ENCODE results near the gene ENAH. TPM values are rescaled to one million over a fixed set of nuclear protein-coding genes. Genes with fewer than 3 reads are reported as not detected.

The ENAH gene
- total RNA-seq, 2 donors from 2014 or later = 50.5 to 59.5 TPM

DNA sequence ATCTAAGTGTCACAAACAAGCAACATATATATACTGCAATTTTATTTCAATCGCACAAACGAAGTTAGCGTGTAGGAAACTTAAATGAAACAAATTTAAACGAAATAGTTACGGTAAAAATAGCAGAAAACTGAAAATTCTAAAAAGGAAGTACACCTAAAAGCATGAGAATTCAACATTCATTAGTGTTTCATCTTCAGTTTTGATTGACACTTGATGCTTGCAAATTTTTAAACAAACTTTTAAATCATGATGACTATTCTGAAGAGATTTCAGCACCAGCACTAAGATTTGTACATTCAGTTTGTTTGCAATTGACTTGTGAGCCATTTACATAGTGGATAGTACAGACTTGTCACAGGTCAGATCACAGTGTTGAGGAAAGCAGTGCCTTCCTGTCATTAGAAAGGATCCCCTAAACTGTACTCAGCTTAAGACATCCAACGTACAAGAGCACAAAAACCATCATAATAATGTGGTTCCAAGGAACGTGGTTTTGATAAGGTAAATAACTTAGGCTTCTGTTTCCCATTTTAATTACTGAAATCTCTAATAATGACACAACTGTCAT is 158.0 kb downstream of the ENAH start:
- Histone ChIP-seq H3K9me3 (no peaks in the 10 kb centered on the region), H3K27ac (no peak overlapping the region), H3K4me1 (no peaks in the 10 kb centered on the region), H3K36me3 (peaks cover 21% of the 10 kb centered on the region), H3K27me3 (no peaks in the 10 kb centered on the region), H3K4me3 (no peak overlapping the region)
- TF ChIP-seq, protein P1, sequence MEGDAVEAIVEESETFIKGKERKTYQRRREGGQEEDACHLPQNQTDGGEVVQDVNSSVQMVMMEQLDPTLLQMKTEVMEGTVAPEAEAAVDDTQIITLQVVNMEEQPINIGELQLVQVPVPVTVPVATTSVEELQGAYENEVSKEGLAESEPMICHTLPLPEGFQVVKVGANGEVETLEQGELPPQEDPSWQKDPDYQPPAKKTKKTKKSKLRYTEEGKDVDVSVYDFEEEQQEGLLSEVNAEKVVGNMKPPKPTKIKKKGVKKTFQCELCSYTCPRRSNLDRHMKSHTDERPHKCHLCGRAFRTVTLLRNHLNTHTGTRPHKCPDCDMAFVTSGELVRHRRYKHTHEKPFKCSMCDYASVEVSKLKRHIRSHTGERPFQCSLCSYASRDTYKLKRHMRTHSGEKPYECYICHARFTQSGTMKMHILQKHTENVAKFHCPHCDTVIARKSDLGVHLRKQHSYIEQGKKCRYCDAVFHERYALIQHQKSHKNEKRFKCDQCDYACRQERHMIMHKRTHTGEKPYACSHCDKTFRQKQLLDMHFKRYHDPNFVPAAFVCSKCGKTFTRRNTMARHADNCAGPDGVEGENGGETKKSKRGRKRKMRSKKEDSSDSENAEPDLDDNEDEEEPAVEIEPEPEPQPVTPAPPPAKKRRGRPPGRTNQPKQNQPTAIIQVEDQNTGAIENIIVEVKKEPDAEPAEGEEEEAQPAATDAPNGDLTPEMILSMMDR (IDR thresholded peaks at IDR 0.05) = no peak
- DNase-seq (ENCODE audit: low spot score) = no peak

DNA sequence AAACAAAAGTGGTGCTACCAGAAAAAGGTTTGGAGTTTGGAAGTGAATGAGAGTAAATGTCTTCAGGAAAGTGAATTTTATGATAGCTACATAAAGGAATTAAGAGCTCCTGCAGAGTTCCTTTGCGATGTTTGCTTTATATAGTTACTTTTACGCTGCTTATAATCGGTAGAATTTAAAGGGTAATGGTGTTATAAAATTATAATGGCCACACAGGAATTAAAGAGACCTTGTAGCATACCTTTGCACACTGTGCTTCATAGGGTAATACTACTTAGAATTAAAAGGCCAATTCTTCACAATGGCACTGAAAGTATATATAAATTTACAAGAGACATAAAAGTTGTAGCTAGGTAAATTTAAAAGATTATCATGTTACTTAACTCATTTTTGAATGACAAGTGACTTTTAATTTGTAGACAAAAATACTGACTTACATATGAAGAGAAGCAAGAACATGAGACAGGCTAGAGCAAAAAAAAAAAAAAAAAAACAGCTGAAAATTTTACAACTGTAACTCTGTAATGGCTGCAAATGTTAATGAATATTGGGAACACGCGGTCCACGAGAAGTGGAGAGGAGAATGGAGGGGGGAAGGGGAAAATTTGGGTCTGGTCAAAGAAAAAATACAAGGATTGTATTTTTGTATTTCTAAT is 159.2 kb downstream of the ENAH start:
- TF ChIP-seq, protein P1 (IDR thresholded peaks at IDR 0.05) = no peak
- Histone ChIP-seq H3K36me3 (peaks cover 21% of the 10 kb centered on the region), H3K9me3 (no peaks in the 10 kb centered on the region), H3K4me1 (no peaks in the 10 kb centered on the region), H3K4me3 (no peak overlapping the region), H3K27me3 (no peaks in the 10 kb centered on the region), H3K27ac (no peak overlapping the region)
- DNase-seq (ENCODE audit: low spot score) = no peak

DNA sequence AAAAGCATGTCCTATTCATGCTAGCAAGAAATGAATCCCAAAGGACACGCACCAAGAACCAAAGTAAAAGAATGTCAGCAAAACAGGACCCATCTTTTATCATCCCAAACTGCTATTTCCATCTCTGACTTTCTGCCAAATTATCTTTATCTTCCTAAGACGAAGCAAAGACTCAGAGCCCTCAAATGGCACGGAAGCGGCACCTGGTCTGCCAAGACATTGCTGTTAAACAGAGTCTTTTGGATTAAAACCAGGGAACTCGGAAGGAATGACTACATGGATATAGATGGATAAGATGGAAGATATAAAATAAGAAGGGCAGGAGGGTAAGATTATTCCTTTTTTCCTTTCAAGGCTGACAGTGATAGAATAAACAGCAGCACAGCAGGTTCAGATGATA is 164.2 kb downstream of the ENAH start:
- H3K36me3 ChIP-seq = no peaks in the 10 kb centered on the region
- peaks cover 0 to 4% of the 10 kb centered on the region in 2 donors for H3K4me1 ChIP-seq
- no peaks in the 10 kb centered on the region for H3K9me3 ChIP-seq
- H3K4me3 ChIP-seq = no peak overlapping the region
- TF ChIP-seq, protein P1 (IDR thresholded peaks at IDR 0.05) = no peak
- no peaks in the 10 kb centered on the region for H3K27me3 ChIP-seq
- H3K27ac ChIP-seq = no peak overlapping the region
- DNase-seq (ENCODE audit: low spot score) = no peak

DNA sequence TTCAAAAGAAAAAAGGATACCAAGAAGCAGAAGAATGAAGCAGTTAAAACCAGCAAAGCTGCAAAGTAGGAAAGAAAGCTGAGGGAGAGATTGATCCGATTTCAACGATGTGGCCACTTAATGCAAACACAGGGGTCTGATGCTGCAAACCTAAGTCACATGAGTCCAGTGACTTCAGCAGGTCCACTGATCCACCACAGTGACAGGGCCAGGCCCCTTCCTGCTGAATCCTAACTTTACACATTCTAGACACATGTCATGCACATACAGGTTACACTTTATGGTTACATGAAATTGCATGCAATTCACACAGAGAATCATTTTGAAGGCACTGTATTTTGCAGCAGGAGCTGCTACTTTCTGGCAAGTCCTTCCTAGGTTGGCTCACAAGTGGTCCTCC is 166.1 kb downstream of the ENAH start:
- DNase-seq (ENCODE audit: low spot score) = no peak
- H3K27ac ChIP-seq = no peak overlapping the region
- TF ChIP-seq, protein P1 (IDR thresholded peaks at IDR 0.05) = no peak
- no peak overlapping the region for H3K4me3 ChIP-seq
- no peaks in the 10 kb centered on the region for H3K27me3 ChIP-seq
- no peaks in the 10 kb centered on the region for H3K9me3 ChIP-seq
- no peaks in the 10 kb centered on the region for H3K36me3 ChIP-seq
- H3K4me1 ChIP-seq = peaks cover 0 to 4% of the 10 kb centered on the region in 2 donors

DNA sequence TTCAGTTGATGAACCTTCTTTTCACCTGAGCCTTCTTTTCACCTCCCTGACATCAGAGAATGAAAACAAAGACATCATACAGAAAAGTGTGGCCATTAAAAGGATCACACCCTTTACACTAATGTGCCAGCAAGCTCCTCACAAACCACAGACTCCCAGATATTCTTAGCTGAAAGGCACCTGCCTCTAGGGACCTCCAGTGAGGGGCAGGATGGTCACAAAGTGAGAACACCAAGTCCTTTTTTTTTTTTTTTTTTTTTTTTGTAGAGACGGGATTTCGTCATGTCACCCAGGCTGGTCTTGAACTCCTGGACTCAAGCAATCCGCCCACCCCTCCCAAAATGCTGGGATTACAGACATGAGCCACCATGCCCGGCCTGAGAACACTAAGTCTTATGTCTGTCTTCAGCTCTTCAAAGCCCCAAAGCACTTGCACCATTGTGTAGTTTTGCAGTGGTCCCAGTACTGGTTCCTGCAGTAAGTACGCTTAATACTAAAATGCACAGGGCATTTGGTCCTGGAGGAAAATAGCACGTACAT is 166.9 kb downstream of the ENAH start:
- peaks cover 0 to 4% of the 10 kb centered on the region in 2 donors for H3K4me1 ChIP-seq
- no peak overlapping the region for H3K27ac ChIP-seq
- DNase-seq (ENCODE audit: low spot score) = no peak
- H3K27me3 ChIP-seq = no peaks in the 10 kb centered on the region
- H3K36me3 ChIP-seq = no peaks in the 10 kb centered on the region
- H3K9me3 ChIP-seq = no peaks in the 10 kb centered on the region
- TF ChIP-seq, protein P1 (IDR thresholded peaks at IDR 0.05) = no peak
- no peak overlapping the region for H3K4me3 ChIP-seq
